Fibroblast of mammary gland (primary cell): ENCODE results near the gene ALAS1.
"Not testable (repeated sequence)": the region's sequence is repeated elsewhere in the genome, so short reads cannot be mapped to it uniquely, and the experiment has no call there.

Experiments
- DNase-seq: peaks from one replicate; pipeline ENCODE4 v3.0.0-alpha.2; 2010; ENCODE audit warnings: low read depth
- H3K4me3 ChIP-seq: 2 replicates; pipeline ENCODE4 v1.5.1; 2011; ENCODE audit warnings: low read depth, mild to moderate bottlenecking, low read length, moderate library complexity; ENCODE audit not compliant: control insufficient read depth
- CTCF ChIP-seq: conservative IDR thresholded peaks from 2 replicates; pipeline ENCODE4 v1.5.1; 2011; ENCODE audit warnings: low read depth, low read length, inconsistent platforms; ENCODE audit not compliant: control insufficient read depth, insufficient read depth

ALAS1 gene

GRCh38 chr3:52197842-52198625 lies at the start of gene ALAS1:
Gene ALAS1, plus strand, starts transcription at chr3:52198160. Its CDS starts 1,082 bp downstream, at chr3:52199242.
- DNase-seq: peak; percentile 79
- peak within 1 kb of the TSS; percentile 79 for H3K4me3 ChIP-seq
- TF ChIP-seq CTCF: no peak

GRCh38 chr3:52149021-52149420 lies 48.9 kb upstream of the ALAS1 start:
- DNase-seq: no peak
- no peak for TF ChIP-seq CTCF
- no peak overlapping the region for H3K4me3 ChIP-seq

GRCh38 chr3:52149726-52150125 lies 48.2 kb upstream of the ALAS1 start:
- no peak overlapping the region for H3K4me3 ChIP-seq
- no peak for DNase-seq
- TF ChIP-seq CTCF: no peak

GRCh38 chr3:52150357-52150756 lies 47.6 kb upstream of the ALAS1 start:
- no peak for DNase-seq
- no peak for TF ChIP-seq CTCF
- H3K4me3 ChIP-seq: no peak overlapping the region

GRCh38 chr3:52150860-52151259 lies 47.1 kb upstream of the ALAS1 start:
- TF ChIP-seq CTCF: no peak
- no peak overlapping the region for H3K4me3 ChIP-seq
- no peak for DNase-seq

DNA sequence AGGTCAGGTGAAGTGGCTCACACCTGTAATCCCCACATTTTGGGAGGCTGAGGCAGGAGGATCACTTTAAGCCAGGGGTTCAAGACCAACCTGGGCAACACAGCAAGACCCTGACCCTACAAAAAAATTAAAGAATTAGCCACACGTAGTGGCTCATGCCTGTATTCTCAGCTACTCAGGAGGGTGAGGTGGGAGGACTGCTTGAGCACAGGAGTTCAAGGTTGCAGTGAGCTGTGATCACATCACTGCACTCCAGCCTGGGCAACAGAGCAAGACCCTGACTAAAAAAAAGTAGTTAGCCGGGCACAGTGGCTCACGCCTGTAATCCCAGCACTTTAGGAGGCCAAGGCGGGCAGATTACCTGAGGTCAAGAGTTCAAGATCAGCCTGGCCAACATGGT lies 46.0 kb upstream of the ALAS1 start:
- DNase-seq: not testable (repeated sequence)

GRCh38 chr3:52153389-52154096 lies 44.4 kb upstream of the ALAS1 start:
- peak; percentile 8 for DNase-seq
- H3K4me3 ChIP-seq: peak overlapping the region; percentile 85
- no peak for TF ChIP-seq CTCF

More for the DNA sequence above, 46.0 kb upstream of the ALAS1 start:
- H3K4me3 ChIP-seq: not testable (repeated sequence)
